Stimulated activated naive CD8-positive, alpha-beta T cell treated with anti-CD3 and anti-CD28 coated beads, Interleukin-15, Interleukin-2, amounts not matched to agents 100 U/mL and 50 U/mL, for 24 hours (primary cell): ENCODE data around the gene FBLL1.
"Not testable (repeated sequence)": the region's sequence is repeated elsewhere in the genome, so short reads cannot be mapped to it uniquely, and the experiment has no call there.

Experiments
- ATAC-seq: fragments of 150-1000 bp; cut with Tn5 transposase; one replicate; pipeline ENCODE4 v1.10.0; 2021
- DNase-seq: peaks from one replicate; pipeline ENCODE4 v3.0.0; 2021

The FBLL1 gene

DNA sequence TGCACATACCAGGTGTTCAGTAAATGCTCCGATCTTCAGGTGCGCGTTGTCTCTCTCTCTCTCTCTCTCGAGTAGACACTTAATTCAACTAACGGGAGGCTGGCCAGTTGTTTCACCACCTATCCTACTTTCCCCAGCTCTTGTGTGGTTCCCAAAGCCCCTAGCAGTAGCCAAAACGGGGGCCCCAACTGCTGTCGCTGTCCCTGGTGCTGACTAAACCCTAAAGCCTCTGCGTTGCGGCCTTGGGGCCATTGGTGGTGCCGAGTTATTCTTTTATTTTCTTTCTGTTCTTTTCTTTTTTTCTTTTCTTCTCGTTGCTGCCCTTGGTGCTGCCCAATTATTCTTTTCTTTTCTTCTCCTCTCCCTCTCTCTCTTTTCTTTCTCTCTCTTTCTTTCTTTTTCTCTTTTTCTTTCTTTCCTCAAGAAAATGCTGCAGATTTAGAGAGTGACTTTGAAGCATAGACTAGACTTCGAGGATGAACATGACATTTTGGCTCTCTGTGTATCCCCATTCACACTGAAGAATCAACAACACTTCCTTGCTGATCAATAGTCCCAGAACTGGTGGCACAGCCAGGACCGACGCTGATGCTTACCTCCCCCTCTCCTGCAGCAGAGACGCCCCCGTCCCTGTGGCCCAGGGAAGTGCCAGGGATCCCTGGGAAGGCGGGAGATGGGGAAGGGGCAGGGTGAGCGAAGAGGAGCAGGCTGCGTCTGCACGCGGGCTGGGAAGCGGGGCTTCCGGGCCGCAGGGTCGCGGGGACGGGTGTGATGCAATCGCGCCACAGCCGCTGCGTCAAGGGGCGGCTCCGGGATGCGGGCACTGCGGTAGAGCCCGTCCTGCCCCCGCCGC lies at the start of gene FBLL1:
TSS of gene FBLL1 (plus strand) at position 785 of the 853 bp plus-strand sequence. CDS start 200 bp downstream, outside the sequence.
- DNase-seq (peak; percentile 39), ATAC-seq (no peak)

DNA sequence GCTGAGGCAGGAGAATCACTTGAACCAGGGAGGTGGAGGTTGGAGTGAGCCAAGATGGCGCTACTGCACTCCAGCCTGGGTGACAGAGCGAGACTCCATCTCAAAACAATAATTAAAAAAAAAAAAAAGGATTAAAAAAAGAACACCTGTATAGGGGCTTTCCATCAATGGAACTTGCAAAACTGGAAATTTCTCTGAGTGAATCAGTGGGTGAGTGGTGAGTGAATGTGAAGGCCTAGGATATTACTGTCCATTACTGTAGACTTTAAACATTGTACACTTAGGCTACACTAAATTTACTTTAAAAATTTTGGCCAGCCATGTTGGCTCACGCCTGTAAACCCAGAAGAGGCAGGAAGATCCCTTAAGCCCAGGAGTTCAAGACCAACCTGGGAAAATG lies 48.5 kb upstream of the FBLL1 start:
- DNase-seq, result no peak
- ATAC-seq, result no peak

DNA sequence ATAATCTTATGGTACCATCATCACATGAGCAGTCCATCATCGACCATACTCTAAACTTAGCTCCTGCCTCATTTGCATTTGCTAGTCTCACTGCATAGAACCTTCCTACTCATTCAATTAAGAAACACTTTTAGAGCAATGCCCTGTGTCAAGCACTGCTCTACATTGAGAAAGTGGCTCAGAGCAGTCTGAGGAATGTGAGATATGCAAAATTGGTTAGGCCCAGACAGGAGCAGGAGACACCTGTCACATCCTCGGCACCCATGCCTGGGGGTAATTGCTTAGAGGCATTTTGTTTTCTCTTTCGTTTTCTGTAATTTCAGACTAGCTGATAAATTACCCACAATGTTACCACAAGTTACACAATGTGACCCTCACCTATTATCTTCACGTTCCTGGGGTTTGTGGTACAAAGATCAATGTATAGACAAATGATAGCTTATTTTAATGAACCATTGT lies 47.7 kb upstream of the FBLL1 start:
- DNase-seq (no peak), ATAC-seq (no peak)

DNA sequence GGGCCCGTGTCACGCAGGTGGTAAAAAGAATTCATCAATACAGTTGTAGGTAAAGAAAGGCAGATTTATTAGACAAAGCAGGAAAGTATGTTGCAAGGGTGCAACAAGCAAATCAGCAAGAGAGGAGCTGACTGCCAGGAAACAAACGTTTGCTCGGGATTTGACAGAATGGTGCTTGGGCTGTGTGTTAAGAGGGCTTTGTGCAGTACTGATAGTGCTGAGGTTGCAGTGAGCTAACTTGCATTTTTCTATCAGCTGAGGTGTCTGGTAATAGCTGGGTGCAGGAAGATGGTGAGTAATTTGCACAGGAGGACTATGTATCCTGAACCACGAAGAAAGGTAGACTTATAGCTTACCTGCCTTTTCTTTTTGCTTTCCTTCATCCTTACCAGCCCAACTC lies 46.7 kb upstream of the FBLL1 start:
- ATAC-seq (no peak), DNase-seq (no peak)

DNA sequence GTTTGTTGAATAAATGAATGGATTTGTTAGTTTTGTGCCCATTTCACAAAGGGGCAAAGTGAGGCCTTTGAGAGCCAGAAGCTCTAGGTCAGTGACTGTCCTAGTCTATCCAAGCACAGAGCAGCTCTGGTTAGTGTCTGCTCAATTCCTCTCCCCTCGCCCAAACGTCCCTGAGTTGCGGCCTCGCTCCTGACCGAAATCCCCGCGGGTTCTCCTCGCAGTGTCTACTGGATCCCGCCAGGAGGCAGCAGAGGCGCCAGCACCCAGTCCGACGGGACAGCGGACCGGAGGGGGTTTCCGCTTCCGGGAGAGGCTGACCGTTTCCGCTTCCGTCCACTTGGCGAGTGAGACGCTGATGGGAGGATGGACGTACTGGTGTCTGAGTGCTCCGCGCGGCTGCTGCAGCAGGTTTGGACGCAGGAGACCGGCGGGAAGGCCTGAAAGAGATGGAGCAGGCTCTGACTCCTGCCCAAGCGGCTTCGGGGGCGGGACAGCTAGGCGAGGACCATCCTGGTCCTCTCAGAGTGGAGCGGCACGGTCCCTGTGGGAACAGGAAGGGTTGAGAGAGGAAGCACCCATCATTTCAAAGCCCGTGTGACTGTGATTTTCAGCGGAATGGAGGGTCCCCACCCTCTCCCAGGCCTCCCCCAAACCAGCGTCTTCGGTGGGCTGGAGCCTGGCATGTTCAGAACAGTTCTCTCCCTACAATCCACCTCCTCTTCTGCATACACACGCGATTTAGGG lies 42.8 kb upstream of the FBLL1 start, which contains the start of gene RARS1:
TSS of gene RARS1 (plus strand) at position 336 of the 744 bp plus-strand sequence. CDS start at position 364, 28 bp downstream.
- ATAC-seq (peak; percentile 95), DNase-seq (peak; percentile 92)

DNA sequence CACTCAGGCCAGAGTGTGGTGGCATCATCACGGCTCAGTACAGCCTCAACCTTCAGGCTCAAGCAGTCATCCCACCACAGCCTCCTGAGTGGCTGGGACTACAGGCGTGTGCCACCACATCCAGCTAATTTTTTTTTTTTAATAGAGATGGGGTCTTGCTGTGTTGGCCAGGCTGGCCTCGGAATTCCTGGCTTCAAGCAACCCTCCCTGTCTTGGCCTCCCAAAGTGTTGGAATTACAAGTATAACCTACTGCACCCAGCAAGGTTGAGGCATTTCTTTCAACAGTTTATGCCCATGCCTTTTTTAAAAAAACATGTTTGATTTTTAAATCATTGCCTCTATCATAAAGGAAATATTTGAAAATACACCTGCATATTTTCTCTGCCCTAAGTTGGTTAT lies 40.0 kb upstream of the FBLL1 start:
- ATAC-seq (no peak), DNase-seq (no peak)

DNA sequence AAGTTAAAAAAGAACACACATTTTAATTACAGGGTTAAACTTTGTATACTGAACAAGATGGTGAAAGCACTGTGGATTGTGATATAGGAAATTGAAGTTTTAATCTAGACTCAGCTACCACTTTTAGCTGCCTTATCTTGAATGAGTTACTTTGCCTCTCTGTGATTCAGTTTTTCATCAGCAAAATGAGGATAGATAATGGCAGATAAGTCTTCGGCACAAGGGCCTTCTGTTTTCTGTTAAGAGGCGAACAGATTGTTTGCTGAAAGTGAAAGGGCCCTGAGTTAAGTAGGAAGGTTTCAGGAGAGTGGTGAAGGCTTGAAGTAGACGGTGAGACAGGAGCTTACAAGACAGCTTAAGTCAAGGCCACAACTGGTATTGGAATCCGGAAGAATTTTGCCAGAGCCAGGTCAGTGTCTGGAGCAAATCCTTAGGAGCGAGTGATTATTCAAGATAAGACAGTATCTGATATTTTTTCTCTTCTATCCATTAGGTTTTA lies 35.0 kb upstream of the FBLL1 start:
- no peak for DNase-seq
- no peak for ATAC-seq

DNA sequence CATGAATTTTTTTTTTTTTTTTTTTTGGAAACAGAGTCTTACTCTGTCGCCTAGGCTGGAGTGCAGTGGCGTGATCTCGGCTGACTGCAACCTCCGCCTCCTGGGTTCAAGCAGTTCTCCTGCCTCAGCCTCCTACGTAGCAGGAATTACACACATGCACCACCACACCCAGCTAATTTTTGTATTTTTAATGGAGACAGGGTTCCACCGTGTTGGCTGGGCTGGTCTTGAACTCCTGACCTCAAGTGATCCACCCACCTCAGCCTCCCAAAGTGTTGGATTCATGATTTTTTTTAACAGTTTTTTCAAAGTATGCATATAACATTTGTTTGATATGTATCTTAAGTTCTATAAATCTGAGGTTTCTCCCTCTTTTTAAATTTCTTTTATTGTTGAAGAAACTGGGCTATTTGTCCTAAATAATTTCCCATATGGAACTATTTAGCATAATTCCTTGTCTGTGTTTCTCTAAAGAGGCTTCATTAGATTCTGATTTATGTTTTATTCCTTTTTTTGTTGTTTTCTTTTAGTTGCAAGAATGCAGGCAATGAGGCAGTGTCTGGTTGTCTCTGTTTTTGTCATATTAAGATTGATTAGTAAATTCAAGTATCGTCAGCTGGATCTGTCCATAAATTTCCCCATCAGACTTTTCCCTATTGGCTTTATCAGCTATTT lies 26.4 kb upstream of the FBLL1 start:
- ATAC-seq, result no peak
- DNase-seq, result no peak

DNA sequence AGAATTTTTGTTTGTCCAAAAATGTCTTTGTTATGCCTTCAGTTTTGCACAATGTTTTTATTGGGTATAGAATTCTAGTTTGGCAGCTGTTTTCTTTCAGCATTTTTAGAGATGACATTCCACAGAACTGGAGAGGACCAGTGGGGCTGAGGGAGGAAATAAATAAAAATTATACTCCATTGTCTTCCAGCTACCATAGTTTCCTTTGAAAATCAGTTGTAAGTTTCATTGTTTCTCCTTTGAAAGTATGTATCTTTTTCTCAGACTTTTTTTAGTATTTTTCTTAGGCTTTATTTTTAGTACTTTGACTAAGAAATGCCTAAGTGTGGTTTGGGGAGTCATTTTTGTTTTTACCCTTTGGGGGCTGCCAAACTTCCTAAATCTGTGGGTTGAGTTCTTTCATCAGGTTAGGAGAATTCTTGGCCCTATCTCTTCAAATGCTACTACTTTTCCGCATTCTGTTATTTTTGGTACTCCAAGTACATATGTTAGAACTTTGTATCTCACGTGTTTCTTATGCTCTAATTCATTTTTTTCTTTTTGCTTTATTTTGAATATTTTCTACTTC lies 15.2 kb upstream of the FBLL1 start:
- ATAC-seq (no peak), DNase-seq (no peak)

DNA sequence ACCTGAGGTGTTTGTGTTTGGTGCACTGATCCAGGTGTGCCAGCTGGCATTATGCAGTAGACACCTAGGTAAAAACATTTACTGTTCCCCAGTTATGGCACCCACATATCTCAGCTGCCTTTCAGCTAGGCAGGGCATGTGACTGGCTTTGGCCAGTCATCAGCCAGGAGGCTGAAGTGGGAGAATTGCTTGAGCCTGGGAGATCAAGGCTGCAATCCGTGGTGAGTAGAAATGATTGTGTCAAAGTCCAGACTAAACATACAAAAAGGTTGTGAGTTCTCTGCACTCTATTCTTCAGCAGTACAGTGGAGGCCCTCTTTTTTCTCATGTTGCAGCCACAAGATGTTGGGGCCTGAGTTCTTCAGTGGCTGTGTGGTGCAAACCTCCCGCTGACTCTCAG lies 3.2 kb upstream of the FBLL1 start:
- no peak for ATAC-seq
- no peak for DNase-seq

DNA sequence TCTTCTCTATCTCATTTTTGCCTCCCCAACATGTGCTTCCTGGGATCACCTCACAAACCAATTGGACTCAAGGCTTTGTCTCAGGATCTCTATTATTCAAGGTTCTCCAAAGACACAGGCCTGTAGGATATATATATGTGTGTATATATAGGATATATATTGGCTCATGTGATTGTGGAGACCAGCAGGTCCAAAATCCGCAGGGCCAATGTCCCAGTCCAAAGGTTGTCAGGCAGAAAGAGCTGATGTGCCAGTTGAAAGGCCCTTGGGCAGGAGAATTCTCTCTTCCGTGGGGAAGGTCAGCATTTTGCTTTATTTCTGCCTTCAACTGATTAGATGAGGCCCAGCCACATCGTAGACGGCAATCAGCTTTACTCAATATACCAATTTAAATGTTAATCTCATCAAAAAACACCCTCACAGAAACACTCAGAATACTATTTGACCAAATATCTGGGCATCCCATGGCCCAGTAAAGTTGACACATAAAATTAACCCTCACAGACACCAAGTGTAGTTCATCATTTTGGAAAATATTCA lies 1.3 kb upstream of the FBLL1 start:
- ATAC-seq (no peak), DNase-seq (no peak)

DNA sequence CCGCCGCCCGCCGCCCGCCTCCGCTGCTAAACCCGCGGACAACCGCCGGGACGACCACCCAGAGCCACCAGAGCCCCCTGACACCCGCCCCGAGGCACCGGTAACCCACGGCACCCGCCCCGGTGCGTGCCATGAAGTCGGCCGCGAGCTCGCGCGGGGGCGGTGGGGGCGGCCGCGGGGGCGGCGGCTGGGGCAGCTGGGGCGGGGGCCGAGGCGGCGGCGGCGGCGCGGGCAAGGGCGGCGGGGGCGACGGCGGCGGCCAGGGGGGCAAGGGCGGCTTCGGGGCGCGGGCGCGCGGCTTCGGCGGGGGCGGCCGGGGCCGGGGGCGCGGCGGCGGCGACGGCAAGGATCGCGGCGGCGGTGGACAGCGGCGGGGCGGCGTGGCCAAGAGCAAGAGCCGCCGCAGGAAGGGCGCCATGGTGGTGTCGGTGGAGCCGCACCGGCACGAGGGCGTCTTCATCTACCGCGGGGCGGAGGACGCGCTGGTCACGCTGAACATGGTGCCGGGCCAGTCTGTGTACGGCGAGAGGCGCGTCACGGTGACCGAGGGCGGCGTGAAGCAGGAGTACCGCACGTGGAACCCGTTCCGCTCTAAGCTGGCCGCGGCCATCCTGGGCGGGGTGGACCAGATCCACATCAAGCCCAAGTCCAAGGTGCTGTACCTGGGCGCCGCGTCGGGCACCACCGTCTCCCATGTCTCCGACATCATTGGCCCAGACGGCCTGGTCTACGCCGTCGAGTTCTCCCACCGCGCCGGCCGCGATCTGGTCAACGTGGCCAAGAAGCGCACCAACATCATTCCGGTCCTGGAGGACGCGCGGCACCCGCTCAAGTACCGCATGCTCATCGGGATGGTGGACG lies 499 bp downstream of the FBLL1 start:
- no peak for ATAC-seq
- no peak for DNase-seq

DNA sequence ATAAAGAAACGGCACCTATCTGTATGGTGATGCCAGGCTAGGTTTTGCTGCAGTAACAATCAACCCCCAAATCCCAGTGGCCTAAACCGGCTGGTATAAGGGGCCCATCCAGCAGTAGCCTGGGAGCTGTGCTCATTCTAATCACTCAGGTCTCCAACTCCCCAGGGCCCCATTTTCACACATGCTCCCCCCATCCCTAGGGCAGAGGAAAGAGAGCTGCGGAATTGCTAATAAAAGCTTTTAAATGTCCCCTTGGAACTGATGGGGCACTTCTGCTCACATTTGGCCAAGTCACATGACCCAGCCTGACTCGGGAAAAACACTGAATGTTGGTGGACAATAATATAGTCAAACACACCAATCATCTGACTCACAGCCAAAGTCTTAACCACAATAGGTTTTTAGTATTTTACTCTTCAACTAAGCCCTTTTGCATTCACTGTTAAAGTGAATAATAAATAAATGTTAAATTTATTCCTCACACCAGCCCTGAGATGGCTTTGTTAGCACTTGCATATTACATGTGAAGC lies 1.6 kb downstream of the FBLL1 start:
- DNase-seq (no peak), ATAC-seq (no peak)

DNA sequence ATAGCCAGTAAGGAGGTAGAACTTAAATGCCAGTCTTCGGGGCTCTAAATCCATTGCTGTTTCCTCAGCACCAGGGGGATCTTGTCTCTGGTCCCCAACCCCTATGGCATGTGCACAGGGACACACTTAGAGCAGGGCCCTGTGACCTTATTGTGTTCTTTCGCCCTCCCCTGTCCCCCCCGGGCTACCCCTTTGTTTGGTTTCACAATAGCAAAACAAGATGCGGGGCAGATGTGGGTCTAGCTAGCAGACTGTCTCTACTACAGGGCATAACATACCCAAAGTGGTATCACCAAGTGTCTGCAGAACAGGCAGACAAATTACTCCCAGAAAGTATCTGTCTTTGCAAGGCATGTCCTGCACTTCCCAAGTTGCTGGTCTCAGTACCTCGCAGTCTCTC lies 2.1 kb downstream of the FBLL1 start:
- no peak for ATAC-seq
- no peak for DNase-seq

DNA sequence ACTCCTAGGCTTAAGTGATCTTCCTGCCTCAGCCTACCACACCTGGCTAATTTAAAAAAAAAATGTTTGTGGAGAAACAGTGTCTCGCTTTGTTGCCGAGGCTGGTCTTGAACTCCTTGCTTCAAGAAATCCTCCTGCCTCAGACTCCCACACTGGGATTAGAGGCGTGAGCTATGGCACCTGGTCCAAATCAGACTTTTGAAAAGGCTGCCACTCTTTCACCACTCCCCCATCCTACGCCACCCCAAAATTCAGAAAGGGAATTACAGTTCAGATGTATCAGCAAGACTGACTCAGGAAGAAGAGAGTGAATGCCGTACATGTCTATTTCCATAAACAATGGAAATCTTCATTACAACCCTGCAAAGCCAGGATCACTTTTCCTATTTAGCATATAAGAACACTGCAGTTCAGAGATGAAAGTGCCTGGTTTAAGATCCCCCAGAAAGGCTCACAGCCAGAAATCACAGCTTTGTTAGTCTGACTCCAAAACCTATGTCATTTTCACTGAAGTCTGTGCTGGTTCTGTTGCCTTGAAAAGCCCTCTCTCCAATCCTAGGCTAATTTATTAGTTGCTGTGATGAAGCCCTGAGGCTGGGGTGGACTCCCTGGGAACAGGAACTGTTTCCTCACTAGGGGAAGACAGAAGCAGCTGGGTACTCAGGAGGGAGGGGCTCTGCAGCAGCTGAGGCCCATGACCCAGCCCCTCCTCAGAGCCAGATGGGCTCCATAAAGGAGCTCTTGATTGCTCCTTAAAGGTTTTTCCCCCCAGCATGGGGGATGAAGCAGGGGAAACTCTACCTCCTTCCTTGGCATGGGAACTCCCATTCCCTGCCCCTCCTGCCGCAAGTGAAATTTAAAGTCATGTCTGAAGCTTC lies 3.1 kb downstream of the FBLL1 start:
- ATAC-seq (no peak), DNase-seq (no peak)

DNA sequence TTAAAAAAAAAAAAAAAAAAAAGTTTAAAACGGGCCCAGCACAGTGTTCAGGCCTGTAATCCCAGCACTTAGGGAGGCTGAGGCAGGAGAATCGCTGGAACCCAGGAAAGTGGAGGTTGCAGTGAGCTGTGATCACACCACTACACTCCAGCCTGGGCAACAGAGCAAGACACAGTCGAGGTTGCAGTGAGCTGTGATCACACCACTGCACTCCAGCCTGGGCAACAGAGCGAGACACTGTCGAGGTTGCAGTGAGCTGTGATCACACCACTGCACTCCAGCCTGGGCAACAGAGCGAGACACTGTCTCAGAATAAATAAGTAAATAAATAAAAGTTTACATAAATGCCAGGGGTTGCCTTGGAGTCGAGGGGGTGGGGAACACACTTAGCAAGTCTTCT lies 5.2 kb downstream of the FBLL1 start:
- ATAC-seq, DNase-seq: not testable (repeated sequence)

DNA sequence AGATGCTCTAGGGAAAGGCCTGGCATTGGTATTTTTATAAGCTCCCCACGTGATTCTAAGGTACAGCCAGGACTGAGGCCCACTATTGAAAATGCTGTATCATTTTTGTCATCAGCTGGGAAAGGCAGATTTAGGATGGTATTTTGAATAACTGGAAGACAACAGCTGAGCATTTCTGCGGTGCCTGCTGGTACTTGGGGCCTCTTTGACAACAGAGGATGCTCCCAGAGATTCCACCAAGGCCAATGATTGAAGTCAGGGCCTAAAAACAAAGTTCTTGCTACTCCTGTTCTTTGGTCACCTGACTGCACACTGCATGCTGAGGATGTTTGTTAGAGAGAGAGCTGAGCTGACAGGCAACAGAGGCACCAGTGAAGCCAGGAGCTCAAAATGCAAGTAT lies 8.1 kb downstream of the FBLL1 start:
- DNase-seq (no peak), ATAC-seq (no peak)

DNA sequence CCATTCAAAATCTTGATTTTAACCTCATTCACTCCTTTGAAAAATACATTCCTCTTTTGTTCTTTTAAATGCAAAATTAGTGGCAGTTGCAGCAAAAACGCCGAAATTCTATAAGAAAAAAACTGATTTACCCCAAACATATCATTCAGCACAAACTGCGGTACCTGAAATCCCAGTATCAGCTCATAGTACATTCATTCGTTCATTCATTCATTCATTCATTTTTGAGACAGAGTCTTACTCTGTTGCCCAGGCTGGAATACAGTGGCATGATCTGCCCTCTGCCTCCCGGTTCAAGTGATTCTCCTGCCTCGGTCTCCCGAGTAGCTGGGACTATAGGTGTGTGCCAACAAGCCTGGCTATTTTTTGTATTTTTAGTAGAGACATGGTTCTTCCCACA lies 20.4 kb downstream of the FBLL1 start:
- ATAC-seq (no peak), DNase-seq (no peak)

DNA sequence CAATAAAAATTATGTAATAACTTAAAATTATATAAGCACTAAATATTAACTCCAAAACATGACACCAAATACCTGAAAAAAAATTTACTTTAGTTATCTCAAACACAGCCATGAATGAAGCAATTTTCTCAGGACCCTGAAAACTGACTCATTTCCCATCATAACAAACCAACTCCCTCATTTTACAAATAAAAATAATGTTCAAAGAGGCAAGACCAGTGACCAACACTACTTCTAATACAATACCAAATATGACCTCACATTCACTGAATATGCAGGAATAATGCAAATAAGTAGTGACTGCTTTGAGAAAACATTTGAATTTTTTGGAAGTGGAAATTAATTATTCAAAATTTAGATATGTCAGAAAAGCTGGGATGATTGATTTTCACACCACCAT lies 21.6 kb downstream of the FBLL1 start:
- no peak for ATAC-seq

DNA sequence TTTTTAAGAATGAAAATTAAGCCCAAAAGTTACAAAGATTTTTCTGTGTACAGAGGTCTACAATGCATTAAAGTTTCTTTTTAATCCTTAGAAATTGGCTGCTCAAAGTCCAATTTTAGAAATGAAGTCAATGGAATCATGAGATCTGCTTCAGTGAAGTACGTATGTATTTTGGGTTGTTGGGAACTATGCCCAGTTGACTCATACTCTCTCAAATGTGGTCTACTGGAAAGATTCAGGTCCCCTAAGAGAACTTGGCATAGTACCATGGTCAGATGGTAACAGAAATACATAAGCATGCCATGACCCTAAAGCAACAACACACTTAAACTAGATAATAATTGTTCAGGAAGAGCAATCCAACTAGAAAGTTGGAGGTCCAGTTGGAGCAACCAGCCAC lies 23.0 kb downstream of the FBLL1 start:
- DNase-seq, result no peak
- no peak for ATAC-seq

More for the DNA sequence above, 21.6 kb downstream of the FBLL1 start:
- DNase-seq, result no peak
